Adipocyte (in vitro differentiated cells): ENCODE results near the gene KNOP1.
"Not testable (repeated sequence)": the region's sequence is repeated elsewhere in the genome, so short reads cannot be mapped to it uniquely, and the experiment has no call there.

Experiments used
- DNase-seq: peaks from one replicate; pipeline ENCODE4 v3.0.0-alpha.2; 2015; ENCODE audit warnings: low read depth
- H3K27me3 ChIP-seq: replicated peaks from 2 replicates; pipeline ENCODE4 v1.7.0; 2013; ENCODE audit warnings: mild to moderate bottlenecking, low read length, moderate library complexity; ENCODE audit not compliant: control insufficient read depth, insufficient read depth
- H3K36me3 ChIP-seq: 2 replicates; pipeline ENCODE4 v1.7.0; 2013; ENCODE audit warnings: low read length, mild to moderate bottlenecking, moderate library complexity; ENCODE audit not compliant: control insufficient read depth, insufficient read depth, severe bottlenecking
- H3K4me1 ChIP-seq: 2 replicates; pipeline ENCODE4 v1.7.0; 2013; ENCODE audit warnings: mild to moderate bottlenecking, low read length, moderate library complexity; ENCODE audit not compliant: control insufficient read depth, insufficient read depth
- H3K4me3 ChIP-seq: 2 replicates; pipeline ENCODE4 v1.7.0; 2013; ENCODE audit warnings: mild to moderate bottlenecking, low read length, moderate library complexity
- H3K9ac ChIP-seq: 2 replicates; pipeline ENCODE4 v1.7.0; 2013; ENCODE audit warnings: mild to moderate bottlenecking, low read length, moderate library complexity
- H3K9me3 ChIP-seq: 2 replicates; pipeline ENCODE4 v1.7.0; 2013; ENCODE audit warnings: mild to moderate bottlenecking, low read length, moderate library complexity; ENCODE audit not compliant: control insufficient read depth

The KNOP1 gene

DNA sequence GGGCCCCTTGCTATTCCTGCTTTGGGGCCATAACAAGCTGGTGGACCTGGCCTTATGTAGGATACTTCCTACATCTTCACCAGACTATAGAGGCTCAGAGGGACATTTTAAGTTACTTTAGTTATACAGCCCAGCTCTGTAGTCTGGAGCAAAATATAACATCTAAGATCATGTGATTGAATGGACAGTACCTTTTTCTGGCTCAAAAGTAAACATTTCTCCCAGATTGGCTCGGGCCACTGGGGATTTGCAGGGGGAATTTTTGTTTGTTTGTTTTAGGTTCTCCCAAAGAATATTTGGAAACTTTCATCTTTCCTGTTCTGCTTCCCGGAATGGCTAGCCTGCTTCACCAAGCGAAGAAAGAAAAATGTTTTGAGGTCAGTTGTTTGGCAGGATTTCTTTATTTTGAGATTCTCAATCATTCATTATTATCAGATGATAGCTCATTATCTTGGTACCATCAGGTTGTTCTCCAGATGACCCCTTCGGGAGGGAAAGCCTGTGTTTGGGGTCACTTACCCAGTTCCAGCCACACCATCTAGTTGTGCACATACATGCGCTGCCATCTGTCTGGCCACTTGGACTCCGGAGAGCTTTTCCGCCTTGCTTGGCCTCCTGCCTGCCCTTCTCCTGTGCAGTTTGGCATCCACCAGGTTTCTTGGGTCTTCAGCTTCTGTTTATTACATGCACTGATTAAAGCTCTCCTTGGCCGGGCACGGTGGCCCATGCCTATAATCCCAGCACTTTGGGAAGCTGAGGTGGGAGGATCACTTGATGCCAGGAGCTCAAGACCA is 17.2 kb upstream of the KNOP1 start:
- DNase-seq, result no peak
- Histone ChIP-seq H3K4me1 (no peaks in the 10 kb centered on the region), H3K9me3 (no peaks in the 10 kb centered on the region), H3K27me3 (no peaks in the 10 kb centered on the region), H3K4me3 (no peak overlapping the region), H3K36me3 (peaks cover 25% of the 10 kb centered on the region), H3K9ac (no peak overlapping the region)

DNA sequence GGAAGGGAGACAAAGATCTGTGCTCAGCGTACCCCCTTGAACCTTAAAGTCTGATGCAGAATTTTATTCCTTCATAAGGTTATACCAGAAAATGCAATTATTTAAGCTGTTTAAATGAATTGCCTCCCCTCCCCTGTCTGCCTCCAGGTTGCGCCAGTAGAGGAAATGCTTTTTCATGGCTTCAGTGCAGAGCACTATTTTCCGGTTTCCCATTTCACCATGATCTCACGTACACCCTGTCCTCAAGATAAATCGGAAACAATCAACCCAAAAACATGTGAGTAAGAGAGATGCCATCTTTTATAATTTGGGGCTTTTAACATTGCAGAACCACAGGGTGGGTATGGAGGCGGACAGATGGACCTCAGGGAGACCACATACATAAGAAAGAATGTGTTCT is 15.5 kb upstream of the KNOP1 start:
- Histone ChIP-seq H3K9me3 (no peaks in the 10 kb centered on the region), H3K9ac (no peak overlapping the region), H3K36me3 (peaks cover 20% of the 10 kb centered on the region), H3K27me3 (no peaks in the 10 kb centered on the region), H3K4me1 (no peaks in the 10 kb centered on the region), H3K4me3 (no peak overlapping the region)
- no peak for DNase-seq

DNA sequence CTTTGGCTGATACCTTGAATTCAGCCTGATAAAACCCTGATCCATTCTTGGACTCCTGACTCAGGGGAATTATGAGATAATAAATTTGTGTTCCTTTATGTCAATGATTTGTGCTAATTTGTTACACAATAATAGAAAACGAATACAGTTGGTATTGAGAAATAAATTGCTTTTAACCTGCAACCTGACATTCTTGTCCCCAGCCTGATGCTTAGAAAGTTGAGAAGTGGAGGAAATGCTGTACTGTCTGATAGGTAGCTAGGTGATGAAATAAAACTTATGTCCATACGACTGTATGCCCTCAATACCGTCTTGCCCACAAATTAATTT is 10.6 kb upstream of the KNOP1 start:
- H3K36me3 ChIP-seq, result peaks cover 4% of the 10 kb centered on the region
- no peaks in the 10 kb centered on the region for H3K4me1 ChIP-seq
- no peak for DNase-seq
- H3K9ac ChIP-seq, result no peak overlapping the region
- no peaks in the 10 kb centered on the region for H3K9me3 ChIP-seq
- no peaks in the 10 kb centered on the region for H3K27me3 ChIP-seq
- H3K4me3 ChIP-seq, result no peak overlapping the region

DNA sequence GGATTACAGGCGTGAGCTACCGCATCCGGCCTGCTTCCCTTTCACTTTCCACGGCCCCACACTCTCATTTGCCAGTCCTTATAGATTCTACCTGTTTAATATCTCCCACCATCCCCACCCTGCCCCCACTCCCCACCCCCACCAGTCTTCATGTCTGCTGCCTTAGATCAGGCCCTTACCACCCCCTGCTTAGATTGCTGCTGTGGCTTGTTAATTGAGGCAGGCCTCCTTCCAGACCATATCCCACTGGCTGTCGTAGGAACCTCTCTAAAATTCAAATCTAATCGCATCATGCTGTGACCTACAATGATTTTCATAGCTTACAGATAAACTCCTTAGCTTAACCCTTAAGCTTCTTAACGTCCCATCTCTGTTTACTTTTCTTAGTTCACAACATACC is 5.0 kb upstream of the KNOP1 start:
- Histone ChIP-seq H3K4me1 (peaks cover 6% of the 10 kb centered on the region), H3K4me3 (no peak overlapping the region), H3K9me3 (no peaks in the 10 kb centered on the region), H3K9ac (no peak overlapping the region), H3K27me3 (no peaks in the 10 kb centered on the region), H3K36me3 (no peaks in the 10 kb centered on the region)
- DNase-seq, result no peak

DNA sequence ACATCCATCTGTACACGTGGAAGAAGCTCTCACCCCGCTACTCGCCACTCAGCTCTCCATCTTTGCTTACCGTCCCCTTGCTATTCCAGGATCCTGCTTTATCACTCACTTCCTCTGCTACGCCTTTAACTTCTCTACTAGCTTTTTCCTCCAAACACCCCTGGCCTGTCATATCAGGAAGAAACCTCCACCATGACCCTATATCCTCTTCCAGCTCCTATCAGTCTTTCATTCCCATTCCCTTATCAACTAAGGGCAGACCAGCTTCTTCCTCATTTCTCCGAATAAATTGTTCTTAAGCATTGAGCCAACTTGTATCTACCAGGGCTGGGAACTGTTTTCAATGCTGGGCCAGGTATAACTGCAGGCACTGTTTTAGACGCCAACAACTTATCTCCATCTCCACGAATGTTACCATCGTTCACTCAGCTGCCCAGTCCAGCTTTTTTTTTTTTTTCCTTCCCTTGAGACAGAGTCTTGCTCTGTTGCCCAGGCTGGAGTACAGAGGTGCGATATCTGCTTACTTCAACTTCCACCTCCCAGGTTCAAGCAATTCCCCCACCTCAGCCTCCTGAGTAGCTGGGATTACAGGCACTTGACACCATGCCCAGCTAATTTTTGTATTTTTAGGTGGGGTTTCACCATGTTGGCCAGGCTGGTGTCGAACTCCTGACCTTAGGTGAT is 4.4 kb upstream of the KNOP1 start:
- no peaks in the 10 kb centered on the region for H3K27me3 ChIP-seq
- no peak overlapping the region for H3K4me3 ChIP-seq
- no peak overlapping the region for H3K9ac ChIP-seq
- H3K4me1 ChIP-seq, result peaks cover 8% of the 10 kb centered on the region
- no peaks in the 10 kb centered on the region for H3K36me3 ChIP-seq
- H3K9me3 ChIP-seq, result no peaks in the 10 kb centered on the region
- no peak for DNase-seq

DNA sequence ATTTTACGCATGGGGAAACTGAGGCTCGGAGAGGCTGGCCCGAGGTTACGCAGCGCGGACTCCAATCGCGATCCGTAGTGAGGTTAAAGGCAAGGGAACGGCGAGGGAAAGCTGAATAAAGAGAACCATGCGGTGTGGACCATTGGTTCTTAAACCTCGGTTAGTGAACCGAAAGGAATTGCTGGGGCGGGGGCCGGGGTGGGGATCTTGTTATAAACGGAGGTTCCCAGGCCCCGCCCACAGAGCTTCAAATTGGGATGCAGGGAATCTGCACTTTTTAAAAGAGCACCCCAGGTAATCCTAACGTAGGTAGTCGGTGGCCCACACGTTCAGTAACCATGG is 568 bp upstream of the KNOP1 start:
- H3K9ac ChIP-seq, result peak overlapping the region; percentile 97
- H3K4me3 ChIP-seq, result peak overlapping the region; percentile 99
- DNase-seq, result peak; percentile 53
- no peaks in the 10 kb centered on the region for H3K9me3 ChIP-seq
- H3K4me1 ChIP-seq, result peaks cover 14% of the 10 kb centered on the region
- no peaks in the 10 kb centered on the region for H3K27me3 ChIP-seq
- peaks cover 11% of the 10 kb centered on the region for H3K36me3 ChIP-seq

DNA sequence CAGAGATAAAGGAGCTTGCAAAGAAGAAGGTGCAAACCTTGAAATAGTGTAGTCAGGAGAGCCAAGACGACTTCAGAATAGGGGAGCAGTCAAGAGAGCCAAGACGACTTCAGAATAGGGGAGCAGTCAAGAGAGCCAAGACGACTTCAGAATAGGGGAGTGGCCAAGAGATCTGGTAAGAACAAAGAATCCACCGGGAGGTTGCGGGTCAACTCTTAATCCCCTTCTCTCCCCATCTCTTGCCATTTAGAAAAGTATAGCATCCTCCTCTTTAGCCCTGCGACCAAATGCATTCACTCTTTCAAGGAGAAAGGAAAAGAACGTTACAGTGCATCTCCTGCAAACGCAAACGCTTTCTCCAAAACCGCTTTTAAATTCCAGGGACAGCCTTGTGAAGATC is 713 bp downstream of the KNOP1 start:
- peaks cover 14% of the 10 kb centered on the region for H3K4me1 ChIP-seq
- H3K9me3 ChIP-seq, result no peaks in the 10 kb centered on the region
- DNase-seq, result no peak
- H3K9ac ChIP-seq, result peak overlapping the region; percentile 97
- H3K4me3 ChIP-seq, result peak overlapping the region; percentile 99
- H3K27me3 ChIP-seq, result no peaks in the 10 kb centered on the region
- H3K36me3 ChIP-seq, result peaks cover 19% of the 10 kb centered on the region

DNA sequence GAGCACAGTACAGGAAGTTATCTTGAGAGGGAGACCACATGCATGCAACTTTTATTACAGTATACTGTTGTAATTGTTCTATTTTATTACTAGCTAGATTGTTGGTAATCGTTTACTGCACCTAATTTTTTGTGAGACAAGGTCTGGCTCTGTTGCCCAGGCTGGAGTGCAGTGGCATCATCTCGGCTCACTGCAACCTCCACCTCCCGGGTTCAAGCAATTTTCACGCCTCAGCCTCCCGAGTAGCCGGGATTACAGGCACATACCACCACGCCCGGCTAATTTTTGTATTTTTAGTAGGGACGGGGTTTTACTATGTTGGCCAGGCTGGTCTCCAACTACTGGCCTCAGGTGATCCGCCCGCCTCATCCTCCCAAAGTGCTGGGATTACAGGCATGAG is 1.3 kb downstream of the KNOP1 start:
- H3K9me3 ChIP-seq, H3K27me3 ChIP-seq, DNase-seq: not testable (repeated sequence)
- H3K9ac ChIP-seq, result peak overlapping the region; percentile 97
- H3K4me1 ChIP-seq, result peaks cover 14% of the 10 kb centered on the region
- H3K36me3 ChIP-seq, result peaks cover 19% of the 10 kb centered on the region
- H3K4me3 ChIP-seq, result peak overlapping the region; percentile 99

DNA sequence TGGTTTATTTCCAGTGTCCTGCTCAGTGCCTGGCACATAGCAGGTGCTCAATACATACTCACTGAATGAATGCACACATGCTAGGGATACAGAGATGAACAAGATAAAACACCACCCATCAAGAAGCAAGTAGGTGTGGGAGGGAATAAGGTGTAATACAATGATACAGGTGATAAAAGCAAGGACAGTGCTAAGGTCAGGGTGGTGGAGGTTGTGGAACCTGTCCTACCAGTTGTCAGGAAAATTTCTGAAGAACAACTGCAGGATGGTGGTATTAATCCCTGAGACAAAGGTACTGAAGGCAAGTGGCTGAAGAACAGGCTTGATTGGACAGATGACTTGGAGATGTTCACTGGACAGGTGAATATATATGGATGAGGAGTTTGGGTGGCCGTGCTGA is 1.8 kb downstream of the KNOP1 start:
- peak overlapping the region; percentile 99 for H3K4me3 ChIP-seq
- no peaks in the 10 kb centered on the region for H3K9me3 ChIP-seq
- H3K9ac ChIP-seq, result no peak overlapping the region
- no peaks in the 10 kb centered on the region for H3K27me3 ChIP-seq
- no peak for DNase-seq
- H3K4me1 ChIP-seq, result peaks cover 14% of the 10 kb centered on the region
- H3K36me3 ChIP-seq, result peaks cover 19% of the 10 kb centered on the region

DNA sequence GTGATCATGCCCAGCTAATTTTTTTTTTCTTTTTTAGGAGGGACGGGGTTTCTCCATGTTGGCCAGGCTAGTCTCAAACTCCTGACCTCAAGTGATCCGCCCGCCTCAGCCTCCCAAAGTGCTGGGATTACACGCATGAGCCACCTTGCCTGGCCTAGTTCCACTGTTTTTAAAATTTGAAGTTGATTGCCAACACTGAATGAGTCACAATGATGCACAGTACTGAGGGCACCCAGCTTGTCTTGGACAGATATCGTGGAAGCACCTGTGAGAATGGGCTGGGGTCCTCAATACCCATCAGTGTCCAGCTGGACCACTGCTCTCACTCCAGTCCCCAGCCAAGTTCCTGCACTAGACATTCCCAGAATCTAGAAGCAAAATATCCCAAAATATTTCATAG is 2.5 kb downstream of the KNOP1 start:
- DNase-seq, result no peak
- no peak overlapping the region for H3K9ac ChIP-seq
- no peaks in the 10 kb centered on the region for H3K27me3 ChIP-seq
- no peak overlapping the region for H3K4me3 ChIP-seq
- H3K9me3 ChIP-seq, result no peaks in the 10 kb centered on the region
- H3K36me3 ChIP-seq, result peaks cover 19% of the 10 kb centered on the region
- H3K4me1 ChIP-seq, result peaks cover 14% of the 10 kb centered on the region

DNA sequence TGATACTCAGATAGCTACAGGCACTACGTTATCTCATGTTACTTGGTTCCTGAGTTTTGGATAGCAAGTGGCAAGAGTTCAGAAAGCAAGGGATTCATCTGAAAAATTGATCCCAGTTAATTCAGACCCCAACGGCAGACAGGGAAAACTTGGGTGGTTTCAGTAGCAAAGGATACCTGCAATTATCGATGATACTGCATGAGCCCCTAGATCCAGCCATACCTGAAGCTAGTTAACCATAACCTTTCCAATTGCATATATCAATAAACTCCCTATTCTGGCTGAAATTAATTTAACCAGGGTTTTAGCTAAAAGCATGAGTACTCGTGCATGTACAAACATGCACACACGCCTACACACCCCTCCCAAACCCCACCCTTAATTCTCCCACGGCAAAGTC is 4.3 kb downstream of the KNOP1 start:
- Histone ChIP-seq H3K9me3 (no peaks in the 10 kb centered on the region), H3K4me1 (peaks cover 8% of the 10 kb centered on the region), H3K9ac (no peak overlapping the region), H3K27me3 (no peaks in the 10 kb centered on the region), H3K4me3 (no peak overlapping the region), H3K36me3 (peaks cover 37% of the 10 kb centered on the region)
- DNase-seq, result no peak
